Adrenal gland (tissue), 5 donors: ENCODE data around the gene RNU5B-1.

ENCODE experiments used
- POLR2A ChIP-seq, 2 donors: fragments of 450-650 bp; IDR thresholded peaks; one replicate each; pipeline ENCODE4 v1.6.1; 2017; ENCODE audit warnings: antibody characterized with exemption in 2 of 2, mild to moderate bottlenecking in 2 of 2, moderate library complexity in 1 of 2
- TF ChIP-seq, protein P1 (sequence below), 6 experiments: fragments of 450-650 bp in 4 of 6; fragments of 200-600 bp in 2 of 6; sonication (generic) in 1 of 6; IDR thresholded peaks; 1 replicate in 5 of 6; 2 replicates in 1 of 6; pipeline versions ENCODE4 v1.5.1 to v1.8.0; 2016 to 2021; ENCODE audit warnings: antibody characterized with exemption in 6 of 6, mild to moderate bottlenecking in 2 of 6, moderate library complexity in 1 of 6
- donor health status: DM: no; HTN: no; CAD: no.

DNA sequence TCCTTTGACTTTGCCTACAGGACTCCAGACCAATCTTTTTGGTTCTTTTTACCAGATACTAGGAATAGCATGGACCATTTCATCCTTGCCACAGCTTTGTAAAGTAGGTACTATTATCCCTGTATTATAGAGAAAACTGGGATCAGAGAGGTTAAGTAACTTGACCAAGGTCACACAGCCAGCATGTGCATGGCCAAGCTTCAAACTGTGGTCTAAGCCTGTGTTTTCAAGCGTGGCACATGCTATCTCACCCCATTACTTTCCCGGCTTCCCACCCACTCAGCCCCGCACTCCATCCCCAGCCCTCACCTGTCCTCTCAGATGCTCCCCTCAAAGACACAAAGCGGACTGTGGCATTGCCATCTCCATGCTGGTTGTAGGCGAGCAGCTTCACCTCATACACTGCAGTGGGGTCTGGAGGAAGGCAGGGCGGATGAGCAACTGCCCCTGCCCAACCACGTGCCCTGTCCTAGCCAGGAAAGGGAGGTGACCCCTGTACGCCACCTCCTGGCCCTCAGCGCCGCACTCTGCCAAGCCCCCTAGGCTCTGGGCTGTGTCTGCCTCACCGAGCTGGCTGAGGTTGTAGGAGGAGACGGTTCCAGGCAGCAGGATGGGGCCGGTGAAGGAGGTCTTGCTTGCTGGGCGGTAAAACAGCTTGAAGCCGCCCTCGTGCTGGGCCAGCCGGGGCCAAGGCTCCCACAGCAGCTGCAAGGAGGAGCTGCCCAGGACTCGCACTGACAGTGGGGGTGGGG, 25.7 kb downstream of the RNU5B-1 start:
- TF ChIP-seq, protein P1, sequence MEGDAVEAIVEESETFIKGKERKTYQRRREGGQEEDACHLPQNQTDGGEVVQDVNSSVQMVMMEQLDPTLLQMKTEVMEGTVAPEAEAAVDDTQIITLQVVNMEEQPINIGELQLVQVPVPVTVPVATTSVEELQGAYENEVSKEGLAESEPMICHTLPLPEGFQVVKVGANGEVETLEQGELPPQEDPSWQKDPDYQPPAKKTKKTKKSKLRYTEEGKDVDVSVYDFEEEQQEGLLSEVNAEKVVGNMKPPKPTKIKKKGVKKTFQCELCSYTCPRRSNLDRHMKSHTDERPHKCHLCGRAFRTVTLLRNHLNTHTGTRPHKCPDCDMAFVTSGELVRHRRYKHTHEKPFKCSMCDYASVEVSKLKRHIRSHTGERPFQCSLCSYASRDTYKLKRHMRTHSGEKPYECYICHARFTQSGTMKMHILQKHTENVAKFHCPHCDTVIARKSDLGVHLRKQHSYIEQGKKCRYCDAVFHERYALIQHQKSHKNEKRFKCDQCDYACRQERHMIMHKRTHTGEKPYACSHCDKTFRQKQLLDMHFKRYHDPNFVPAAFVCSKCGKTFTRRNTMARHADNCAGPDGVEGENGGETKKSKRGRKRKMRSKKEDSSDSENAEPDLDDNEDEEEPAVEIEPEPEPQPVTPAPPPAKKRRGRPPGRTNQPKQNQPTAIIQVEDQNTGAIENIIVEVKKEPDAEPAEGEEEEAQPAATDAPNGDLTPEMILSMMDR (IDR thresholded peaks at IDR 0.05) = no peak
- TF ChIP-seq POLR2A (IDR thresholded peaks at IDR 0.05) = no peak
